ENCODE results near the gene STPG3.

DNA sequence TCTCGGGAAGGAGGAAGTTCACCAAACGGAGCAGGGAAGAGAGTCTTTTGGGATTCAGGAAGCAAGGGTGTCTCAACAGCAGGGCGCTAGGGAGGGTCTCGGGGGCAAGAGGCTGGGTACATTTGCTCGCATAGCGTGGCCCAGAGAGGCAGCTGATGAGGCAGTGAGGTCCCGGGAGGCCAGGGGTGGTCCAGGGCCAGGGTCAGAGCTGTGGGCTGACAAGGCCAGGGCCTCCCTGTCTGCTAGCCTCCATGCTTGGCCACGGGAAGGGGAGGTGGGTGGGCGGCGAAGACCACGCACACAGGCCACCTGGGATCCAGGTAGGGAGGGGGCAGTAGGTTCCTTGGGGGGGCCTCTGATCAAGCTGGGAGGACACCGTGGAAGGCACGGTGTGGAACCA, 39.6 kb upstream of the STPG3 start:
- no peak for TF ChIP-seq GATA2 (IDR thresholded peaks at IDR 0.05; ENCODE audit: low read depth, low read length)
- no peak for TF ChIP-seq GATA3 (IDR thresholded peaks at IDR 0.05; ENCODE audit: low read depth, low read length)
